HEK293T (cell line): ENCODE data around the gene KCNQ5.

Experiments
- FOXA1 ChIP-seq: fragments of 450-650 bp; IDR thresholded peaks from 2 replicates; pipeline ENCODE4 v1.6.1; 2016; ENCODE audit warnings: mild to moderate bottlenecking
- FOXK2 ChIP-seq: fragments of 450-650 bp; IDR thresholded peaks from 2 replicates; pipeline ENCODE4 v1.6.1; 2016; ENCODE audit warnings: mild to moderate bottlenecking
- HDGF ChIP-seq: fragments of 450-650 bp; IDR thresholded peaks from 2 replicates; pipeline ENCODE4 v1.6.1; 2017; ENCODE audit warnings: antibody characterized with exemption, borderline replicate concordance
- NFRKB ChIP-seq: fragments of 450-650 bp; IDR thresholded peaks from 2 replicates; pipeline ENCODE4 v1.6.1; 2016; ENCODE audit warnings: mild to moderate bottlenecking, moderate library complexity
- SP1 ChIP-seq: fragments of 450-650 bp; IDR thresholded peaks from 2 replicates; pipeline ENCODE4 v1.6.1; 2017
- SUZ12 ChIP-seq: fragments of 450-650 bp; IDR thresholded peaks from 2 replicates; pipeline ENCODE4 v1.6.1; 2016; ENCODE audit warnings: mild to moderate bottlenecking
- TARDBP ChIP-seq: fragments of 450-650 bp; IDR thresholded peaks from 2 replicates; pipeline ENCODE4 v1.6.1; 2016
- ZNF384 ChIP-seq: fragments of 450-650 bp; IDR thresholded peaks from 2 replicates; pipeline ENCODE4 v1.6.1; 2016

- TF ChIP-seq ZNF384 (no peak), SP1 (no peak), FOXA1 (no peak), HDGF (no peak), FOXK2 (no peak), TARDBP (no peak), NFRKB (no peak), SUZ12 (no peak)
Measured at GRCh38 chr6:72622094-72622940, 453 bp downstream of the KCNQ5 start.
